IMR-90 (cell line): Measurements from ENCODE around the gene FRMD3. TPM values are rescaled to one million over a fixed set of nuclear protein-coding genes. Genes with fewer than 3 reads are reported as not detected.

Source experiments
- ATAC-seq: fragments of 200-7000 bp; cut with Tn5 transposase; 2 replicates; pipeline ENCODE4 v1.9.1; 2020; ENCODE audit warnings: low read depth, mild to moderate bottlenecking, moderate library complexity
- BruUV-seq: library from RNA; stranded (reverse); fragments of 400-500 nt; replicated peaks from 2 replicates; lab custom pipeline; 2021; lab: Mats Ljungman, UMichigan
- CTCF ChIA-PET: fragments of 300-600 bp; formaldehyde crosslinking; extraction: SDS; loops from one replicate; lab custom pipeline; 2021; ENCODE audit warnings: antibody characterized with exemption; lab: Yijun Ruan, JAX
- POLR2A ChIA-PET: fragments of 300-600 bp; sonication (Branson Sonifier 250); formaldehyde crosslinking; loops from one replicate; lab custom pipeline; 2022; ENCODE audit warnings: antibody characterized with exemption; ENCODE audit not compliant: unreplicated experiment; lab: Charles Lee
- DNase-seq: peaks from one replicate; pipeline ENCODE4 v3.0.0; 2013
- H2AFZ ChIP-seq: replicated peaks from 2 replicates; pipeline ENCODE3; 2013; ENCODE audit warnings: low read length, mild to moderate bottlenecking; ENCODE audit not compliant: poor library complexity
- H2AK5ac ChIP-seq: 2 replicates; pipeline ENCODE4 v1.6.1; 2013; ENCODE audit warnings: low read depth, low read length, inconsistent platforms
- H2AK9ac ChIP-seq: replicated peaks from 2 replicates; pipeline ENCODE3; 2013; ENCODE audit warnings: mild to moderate bottlenecking, low read depth, low read length, moderate library complexity; ENCODE audit not compliant: poor library complexity
- H2BK120ac ChIP-seq: 2 replicates; pipeline ENCODE4 v1.6.1; 2013; ENCODE audit warnings: low read depth, low read length, inconsistent platforms
- H2BK15ac ChIP-seq: 3 replicates; pipeline ENCODE4 v1.6.1; 2013; ENCODE audit warnings: low read depth, low read length, inconsistent platforms
- H2BK20ac ChIP-seq: 2 replicates; pipeline ENCODE4 v1.6.1; 2013; ENCODE audit warnings: low read depth, mild to moderate bottlenecking, inconsistent platforms, low read length, moderate library complexity
- H2BK5ac ChIP-seq: 2 replicates; pipeline ENCODE4 v1.6.1; 2013; ENCODE audit warnings: mild to moderate bottlenecking, low read depth, low read length, inconsistent platforms; ENCODE audit not compliant: poor library complexity, severe bottlenecking
- H3K14ac ChIP-seq: replicated peaks from 2 replicates; pipeline ENCODE4 v1.6.1; 2013; ENCODE audit warnings: low read depth, low read length, inconsistent platforms
- H3K18ac ChIP-seq: 2 replicates; pipeline ENCODE4 v1.6.1; 2013; ENCODE audit warnings: low read depth, low read length, control low read depth
- H3K23ac ChIP-seq: 2 replicates; pipeline ENCODE4 v1.6.1; 2013; ENCODE audit warnings: low read depth, low read length, inconsistent platforms
- H3K27ac ChIP-seq: 2 replicates; pipeline ENCODE4 v1.5.1; 2013; ENCODE audit warnings: mild to moderate bottlenecking, control low read depth, low read length; ENCODE audit not compliant: insufficient read depth
- H3K27me3 ChIP-seq: 2 replicates; pipeline ENCODE4 v1.6.1; 2013; ENCODE audit warnings: low read length; ENCODE audit not compliant: control insufficient read depth, insufficient read depth
- H3K36me3 ChIP-seq: 2 replicates; pipeline ENCODE4 v1.6.1; 2013; ENCODE audit warnings: low read length, mixed read lengths; ENCODE audit not compliant: control insufficient read depth, insufficient read depth
- H3K4ac ChIP-seq: 2 replicates; pipeline ENCODE4 v1.6.1; 2013; ENCODE audit warnings: low read depth, low read length, inconsistent platforms
- H3K4me1 ChIP-seq: 2 replicates; pipeline ENCODE4 v1.6.1; 2013; ENCODE audit warnings: low read length, mixed read lengths; ENCODE audit not compliant: control insufficient read depth, insufficient read depth
- H3K4me2 ChIP-seq: 2 replicates; pipeline ENCODE4 v1.6.1; 2013; ENCODE audit warnings: low read depth, mild to moderate bottlenecking, control low read depth, low read length, moderate library complexity
- H3K4me3 ChIP-seq: 2 replicates; pipeline ENCODE4 v1.5.1; 2013; ENCODE audit warnings: low read depth, mild to moderate bottlenecking, control low read depth, low read length, moderate library complexity; ENCODE audit not compliant: insufficient read depth
- H3K56ac ChIP-seq: 2 replicates; pipeline ENCODE4 v1.6.1; 2013; ENCODE audit warnings: low read length, inconsistent platforms; ENCODE audit not compliant: insufficient read depth; ENCODE audit errors: extremely low read depth
- H3K79me1 ChIP-seq, 2 experiments: 2 replicates each; pipeline ENCODE4 v1.6.1; 2013; ENCODE audit warnings: low read length in 2 of 2, inconsistent platforms in 1 of 2, low read depth in 1 of 2
- H3K9ac ChIP-seq: 2 replicates; pipeline ENCODE4 v1.6.1; 2013; ENCODE audit warnings: low read depth, low read length, control low read depth
- H3K9me1 ChIP-seq: 2 replicates; pipeline ENCODE4 v1.6.1; 2013; ENCODE audit warnings: low read length, inconsistent platforms; ENCODE audit not compliant: insufficient read depth
- H3K9me3 ChIP-seq: 2 replicates; pipeline ENCODE4 v1.6.1; 2013; ENCODE audit warnings: low read length; ENCODE audit not compliant: control insufficient read depth, insufficient read depth
- H4K20me1 ChIP-seq: 2 replicates; pipeline ENCODE4 v1.6.1; 2013; ENCODE audit warnings: low read length, inconsistent platforms; ENCODE audit not compliant: insufficient read depth
- H4K5ac ChIP-seq: 2 replicates; pipeline ENCODE4 v1.6.1; 2013; ENCODE audit warnings: mild to moderate bottlenecking, low read depth, low read length, control low read depth
- H4K8ac ChIP-seq, 2 experiments: 2 replicates each; pipeline ENCODE4 v1.6.1; 2013; ENCODE audit warnings: low read depth in 2 of 2, low read length in 2 of 2, control low read depth in 1 of 2, inconsistent platforms in 1 of 2
- H4K91ac ChIP-seq: 2 replicates; pipeline ENCODE4 v1.6.1; 2013; ENCODE audit warnings: low read depth, low read length, inconsistent platforms; ENCODE audit not compliant: insufficient read depth
- BHLHE40 ChIP-seq: fragments of 150-350 bp; IDR thresholded peaks from 2 replicates; pipeline ENCODE4 v1.6.1; 2016; ENCODE audit warnings: mild to moderate bottlenecking, low read depth, low read length
- CHD1 ChIP-seq: IDR thresholded peaks from 2 replicates; pipeline ENCODE4 v1.6.1; 2012; ENCODE audit warnings: low read depth, low read length, improper control_type of control experiment
- RFX5 ChIP-seq: IDR thresholded peaks from 2 replicates; pipeline ENCODE4 v1.8.0; 2012; ENCODE audit warnings: low read depth, mild to moderate bottlenecking, low read length, moderate library complexity
- WGBS, 2 experiments: methylation state at CpG; one replicate each; pipeline versions ENCODE4 v1.1.5 to v1.1.7; 2013; ENCODE audit warnings: missing lambda C conversion rate in 2 of 2; ENCODE audit not compliant: insufficient read length in 1 of 2; ENCODE audit errors: extremely low coverage in 2 of 2; 5-methylcytosine and 5-hydroxymethylcytosine counted together
- dilution Hi-C: fragments of 300-500 bp; cut with HindIII; formaldehyde crosslinking; loops from one replicate; pipeline ENCODE4 v1.14.3; 2018; ENCODE audit warnings: low sequenced_read_pairs; ENCODE audit not compliant: unreplicated experiment
- in situ Hi-C: fragments of 300-500 bp; cut with MboI; formaldehyde crosslinking; loops from 3 replicates; pipeline ENCODE4 v1.14.3; 2019; ENCODE audit warnings: low sequenced_read_pairs, inconsistent platforms, mixed read lengths
- intact Hi-C: fragments of 100-400 bp; cut with micrococcal nuclease; formaldehyde crosslinking; loops from 2 replicates; pipeline ENCODE4 v1.10.0; 2022
- polyA plus RNA-seq, 3 experiments: library from polyadenylated mRNA; depleted of rRNA; stranded (reverse); fragments of >200 nt; gene quantifications; 2 replicates each; pipeline ENCODE4 v1.2.3, GENCODE V29; 2012; ENCODE audit warnings: low replicate concordance in 1 of 3
- total RNA-seq: library from RNA; depleted of rRNA; stranded (reverse); fragments of >200 nt; gene quantifications from 2 replicates; pipeline ENCODE4 v1.2.3, GENCODE V29; 2012

FRMD3 gene
- total and polyA plus RNA-seq, 2 of the 4 experiments (the other 2 are of a cell fraction), result 0.02 to 0.18 TPM

DNA sequence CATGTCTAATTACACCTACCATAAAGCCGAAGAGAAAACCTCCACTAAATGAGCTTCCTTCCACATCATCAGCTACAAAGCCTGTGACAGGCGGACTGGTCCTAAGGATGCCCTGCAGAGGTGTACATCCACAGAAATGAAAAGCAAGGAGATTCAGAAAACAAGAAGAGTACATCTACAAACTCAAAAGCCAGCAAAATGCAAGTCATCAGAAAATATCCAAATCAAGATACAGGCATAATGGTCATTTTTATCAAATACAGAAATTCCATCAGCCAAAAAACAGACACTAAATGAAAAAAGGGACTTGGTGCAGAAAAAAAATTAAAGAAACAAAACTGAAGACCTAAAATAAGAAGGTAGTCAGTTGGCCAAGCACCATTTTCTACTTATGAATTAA is 79.7 kb downstream of the FRMD3 start:
- Histone ChIP-seq H2BK15ac (no peak overlapping the region), H3K4me1 (no peaks in the 10 kb centered on the region), H4K20me1 (no peaks in the 10 kb centered on the region), H3K14ac (no peak overlapping the region), H3K9me3 (no peaks in the 10 kb centered on the region), H3K79me1 (no peaks in the 10 kb centered on the region), H3K36me3 (no peaks in the 10 kb centered on the region), H3K4ac (no peak overlapping the region), H3K9me1 (no peaks in the 10 kb centered on the region), H4K8ac (no peak overlapping the region), H3K27ac (no peak overlapping the region), H2BK120ac (no peak overlapping the region), H3K27me3 (no peaks in the 10 kb centered on the region), H2BK20ac (no peak overlapping the region), H3K4me3 (no peak overlapping the region), H2AFZ (no peak overlapping the region), H2BK5ac (no peak overlapping the region), H3K56ac (no peak overlapping the region), H3K4me2 (no peak overlapping the region), H2AK5ac (no peak overlapping the region), H3K9ac (no peak overlapping the region), H3K23ac (no peak overlapping the region), H3K18ac (no peak overlapping the region), H4K91ac (no peak overlapping the region), H4K5ac (no peak overlapping the region), H2AK9ac (no peak overlapping the region)
- BruUV-seq, result no TSS peak
- in situ Hi-C loops (no loop called here), dilution Hi-C loops (no loop called here), intact Hi-C loops (no loop called here)
- no peak for ATAC-seq
- POLR2A ChIA-PET, result no interaction called here
- no peak for DNase-seq
- CTCF ChIA-PET, result no interaction called here
- TF ChIP-seq BHLHE40 (no peak), CHD1 (no peak), RFX5 (no peak)
- WGBS, 2 experiments, result 65% methylated on average over 2 of the region's 2 CpGs; no CpG with 5 or more reads in 1 of the 2 experiments
